ENCODE data around the gene UBAC2. TPM values are rescaled to one million over a fixed set of nuclear protein-coding genes. Genes with fewer than 3 reads are reported as not detected.
A peak's percentile ranks its signal among the peaks of the same experiment; 100 is the strongest.

The UBAC2 gene
- total RNA-seq, 1 donor from 2014 or later: 57.7 TPM

DNA sequence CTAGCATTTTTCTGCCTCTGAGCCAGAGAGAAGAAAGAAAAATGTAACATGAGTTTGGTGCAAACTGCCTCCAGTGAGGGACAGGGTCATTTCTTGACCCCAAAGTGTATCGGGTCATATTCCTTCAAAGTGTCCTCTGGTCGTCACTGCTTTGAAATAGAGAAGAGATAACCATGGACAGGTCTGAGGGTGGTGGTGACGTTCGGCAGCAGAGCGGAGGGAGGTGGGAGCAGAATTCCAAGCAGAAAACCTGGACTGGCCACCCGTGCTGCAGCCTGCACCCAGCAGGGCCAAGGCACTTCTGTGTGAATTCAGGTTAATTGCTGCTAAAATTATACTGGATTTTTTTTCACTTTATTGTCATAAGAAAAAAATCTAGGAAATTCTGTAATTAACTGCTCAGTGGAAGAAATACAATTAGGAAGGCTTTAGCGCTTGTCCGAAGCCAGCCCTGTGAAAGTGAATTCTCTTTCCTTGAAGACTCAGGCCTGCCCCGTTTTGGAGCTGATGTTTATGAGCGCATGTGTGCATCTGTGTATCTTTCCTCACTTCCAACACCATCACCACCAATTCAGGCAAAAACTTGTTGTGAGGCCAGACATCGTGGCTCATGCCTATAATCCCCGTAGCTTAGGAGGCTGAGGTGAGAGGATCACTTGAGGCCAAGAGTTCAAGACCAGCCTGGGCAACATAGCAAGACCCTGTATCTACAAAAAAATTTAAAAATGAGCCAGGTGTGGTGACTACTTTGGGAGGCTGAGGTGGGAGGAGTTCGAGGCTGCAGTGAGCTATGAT lies 37.9 kb upstream of the UBAC2 start:
- Histone ChIP-seq H3K27ac (no peak overlapping the region), H3K4me3 (no peak overlapping the region), H3K9me3 (no peaks in the 10 kb centered on the region), H3K27me3 (no peaks in the 10 kb centered on the region), H3K36me3 (no peaks in the 10 kb centered on the region), H3K4me1 (no peaks in the 10 kb centered on the region)
- intact Hi-C loops (cut with DNase I): no loop called here
- no peak for DNase-seq (ENCODE audit: extremely low spot score in 2 of 2)
- TF ChIP-seq POLR2AphosphoS5 (IDR thresholded peaks at IDR 0.05; ENCODE audit: insufficient read depth in 1 of 2, low read depth in 1 of 2) (no peak), POLR2A (IDR thresholded peaks at IDR 0.05) (no peak)
- TF ChIP-seq, protein P1, sequence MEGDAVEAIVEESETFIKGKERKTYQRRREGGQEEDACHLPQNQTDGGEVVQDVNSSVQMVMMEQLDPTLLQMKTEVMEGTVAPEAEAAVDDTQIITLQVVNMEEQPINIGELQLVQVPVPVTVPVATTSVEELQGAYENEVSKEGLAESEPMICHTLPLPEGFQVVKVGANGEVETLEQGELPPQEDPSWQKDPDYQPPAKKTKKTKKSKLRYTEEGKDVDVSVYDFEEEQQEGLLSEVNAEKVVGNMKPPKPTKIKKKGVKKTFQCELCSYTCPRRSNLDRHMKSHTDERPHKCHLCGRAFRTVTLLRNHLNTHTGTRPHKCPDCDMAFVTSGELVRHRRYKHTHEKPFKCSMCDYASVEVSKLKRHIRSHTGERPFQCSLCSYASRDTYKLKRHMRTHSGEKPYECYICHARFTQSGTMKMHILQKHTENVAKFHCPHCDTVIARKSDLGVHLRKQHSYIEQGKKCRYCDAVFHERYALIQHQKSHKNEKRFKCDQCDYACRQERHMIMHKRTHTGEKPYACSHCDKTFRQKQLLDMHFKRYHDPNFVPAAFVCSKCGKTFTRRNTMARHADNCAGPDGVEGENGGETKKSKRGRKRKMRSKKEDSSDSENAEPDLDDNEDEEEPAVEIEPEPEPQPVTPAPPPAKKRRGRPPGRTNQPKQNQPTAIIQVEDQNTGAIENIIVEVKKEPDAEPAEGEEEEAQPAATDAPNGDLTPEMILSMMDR (IDR thresholded peaks at IDR 0.05): no peak

DNA sequence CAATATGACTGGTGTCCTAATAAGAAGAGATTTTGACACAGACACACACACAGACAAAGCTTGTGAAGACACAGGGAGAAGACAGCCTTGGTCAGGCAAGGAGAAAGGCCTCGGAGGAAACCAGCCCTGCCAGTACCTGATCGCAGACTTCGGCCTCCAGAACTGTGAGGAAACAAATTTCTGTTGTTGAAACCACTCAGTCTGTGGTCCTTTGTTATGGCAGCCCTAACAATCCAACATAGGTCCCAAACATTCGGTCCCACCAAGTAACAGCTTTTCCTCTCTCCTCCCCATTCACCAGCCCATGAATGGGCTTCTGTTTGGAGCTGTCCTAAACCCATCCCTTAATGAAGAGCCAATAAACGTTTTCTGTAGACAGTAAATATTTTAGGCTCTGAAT lies 36.4 kb upstream of the UBAC2 start:
- H3K27ac ChIP-seq: no peak overlapping the region
- H3K27me3 ChIP-seq: no peaks in the 10 kb centered on the region
- H3K36me3 ChIP-seq: no peaks in the 10 kb centered on the region
- intact Hi-C loops (cut with DNase I): no loop called here
- no peak overlapping the region for H3K4me3 ChIP-seq
- no peaks in the 10 kb centered on the region for H3K4me1 ChIP-seq
- TF ChIP-seq, protein P1 (IDR thresholded peaks at IDR 0.05): no peak
- TF ChIP-seq POLR2A (IDR thresholded peaks at IDR 0.05) (no peak), POLR2AphosphoS5 (IDR thresholded peaks at IDR 0.05; ENCODE audit: insufficient read depth in 1 of 2, low read depth in 1 of 2) (no peak)
- no peaks in the 10 kb centered on the region for H3K9me3 ChIP-seq
- no peak for DNase-seq (ENCODE audit: extremely low spot score in 2 of 2)

DNA sequence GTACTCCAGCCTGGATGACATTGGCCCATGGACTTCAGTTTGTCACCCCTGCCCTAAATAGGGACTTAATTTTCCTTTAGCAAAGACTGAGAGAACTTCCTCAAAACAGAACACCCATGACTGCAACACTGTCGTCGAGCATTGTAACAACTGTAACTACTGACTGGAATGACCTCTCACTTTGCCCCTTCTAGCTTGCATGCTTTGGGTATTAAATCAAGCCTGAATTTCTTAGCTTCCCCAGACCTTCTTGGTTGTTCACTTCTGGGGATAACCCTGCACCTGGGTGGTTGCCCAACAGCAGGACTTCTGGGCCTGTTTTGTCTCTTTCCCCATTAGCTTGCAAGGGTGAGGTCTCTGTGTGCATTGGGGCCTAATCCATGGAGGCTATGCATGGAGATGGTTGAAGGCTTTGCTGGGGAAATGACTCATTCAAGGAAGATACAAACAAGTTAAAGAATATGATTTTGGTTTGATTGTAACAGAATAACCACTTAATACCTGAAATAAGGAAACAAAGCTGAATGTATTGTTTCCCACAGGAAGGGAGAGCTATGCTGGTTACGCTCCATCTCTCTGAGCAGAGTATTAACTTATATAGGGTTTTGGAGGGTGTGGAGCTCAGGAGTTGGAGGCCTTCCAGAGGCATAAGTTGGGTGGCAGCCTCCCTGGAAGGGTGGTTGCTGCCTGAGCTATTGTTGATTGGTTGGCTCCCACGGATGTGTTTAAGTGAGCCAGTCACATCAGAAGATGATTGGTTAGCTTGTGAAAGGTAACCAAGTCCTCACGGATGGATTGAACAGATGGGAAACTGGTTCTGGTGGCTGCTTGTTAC lies 34.7 kb upstream of the UBAC2 start:
- no peak overlapping the region for H3K27ac ChIP-seq
- intact Hi-C loops (cut with DNase I): no loop called here

GRCh38 chr13:99172951-99173350 lies 27.7 kb upstream of the UBAC2 start:
- peak in 1 of 2 donors; percentile 42 for DNase-seq (ENCODE audit: extremely low spot score in 2 of 2)
- no peaks in the 10 kb centered on the region for H3K4me1 ChIP-seq
- intact Hi-C loops (cut with DNase I): no loop called here
- H3K9me3 ChIP-seq: no peaks in the 10 kb centered on the region
- H3K36me3 ChIP-seq: no peaks in the 10 kb centered on the region
- H3K27me3 ChIP-seq: no peaks in the 10 kb centered on the region
- H3K4me3 ChIP-seq: no peak overlapping the region
- H3K27ac ChIP-seq: no peak overlapping the region
- no peak for TF ChIP-seq POLR2A (IDR thresholded peaks at IDR 0.05)
- TF ChIP-seq, protein P1 (IDR thresholded peaks at IDR 0.05): no peak
- no peak for TF ChIP-seq POLR2AphosphoS5 (IDR thresholded peaks at IDR 0.05; ENCODE audit: insufficient read depth in 1 of 2, low read depth in 1 of 2)

More for the DNA sequence above, 34.7 kb upstream of the UBAC2 start:
- Histone ChIP-seq H3K4me3 (no peak overlapping the region), H3K4me1 (no peaks in the 10 kb centered on the region), H3K36me3 (no peaks in the 10 kb centered on the region), H3K9me3 (no peaks in the 10 kb centered on the region), H3K27me3 (no peaks in the 10 kb centered on the region)
- TF ChIP-seq, protein P1 (IDR thresholded peaks at IDR 0.05): no peak
- TF ChIP-seq POLR2AphosphoS5 (IDR thresholded peaks at IDR 0.05; ENCODE audit: insufficient read depth in 1 of 2, low read depth in 1 of 2) (no peak), POLR2A (IDR thresholded peaks at IDR 0.05) (no peak)
- no peak for DNase-seq (ENCODE audit: extremely low spot score in 2 of 2)
